Heart right ventricle (tissue), 16 donors: Measurements from ENCODE around the gene CRPPA. TPM values are rescaled to one million over a fixed set of nuclear protein-coding genes. Genes with fewer than 3 reads are reported as not detected.
"Not testable (repeated sequence)": the region's sequence is repeated elsewhere in the genome, so short reads cannot be mapped to it uniquely, and the experiment has no call there.

Experiments
- ATAC-seq, 8 donors: fragments of 200-7000 bp; cut with Tn5 transposase; one replicate each; pipeline ENCODE4 v1.9.1; 2020; ENCODE audit warnings: mild to moderate bottlenecking in 8 of 8, moderate library complexity in 8 of 8, moderate number of reproducible peaks in 1 of 8
- DNase-seq, 2 donors: peaks; one replicate each; pipeline ENCODE4 v3.0.0-alpha.2; 2020
- H3K27ac ChIP-seq, 10 donors: fragments of 200-600 bp; sonication (generic) in 2 of 10; one replicate each; pipeline versions ENCODE4 v1.5.0 to v1.8.0; 2020 to 2022; ENCODE audit warnings: mild to moderate bottlenecking in 3 of 10
- H3K27me3 ChIP-seq, 7 donors: fragments of 200-600 bp; one replicate each; pipeline ENCODE4 v1.8.0; 2021 to 2022; ENCODE audit warnings: mild to moderate bottlenecking in 2 of 7
- H3K36me3 ChIP-seq, 9 donors: fragments of 200-600 bp; sonication (generic) in 1 of 9; one replicate each; pipeline versions ENCODE4 v1.5.0 to v1.8.0; 2020 to 2022; ENCODE audit warnings: mild to moderate bottlenecking in 2 of 9
- H3K4me1 ChIP-seq, 9 donors: fragments of 200-600 bp; sonication (generic) in 1 of 9; one replicate each; pipeline versions ENCODE4 v1.5.0 to v1.8.0; 2020 to 2022; ENCODE audit warnings: mild to moderate bottlenecking in 4 of 9
- H3K4me3 ChIP-seq, 10 donors: fragments of 200-600 bp; sonication (generic) in 2 of 10; one replicate each; pipeline versions ENCODE4 v1.5.0 to v1.8.0; 2020 to 2022; ENCODE audit warnings: mild to moderate bottlenecking in 7 of 10, moderate library complexity in 2 of 10
- H3K9me3 ChIP-seq, 11 donors: fragments of 200-600 bp in 10 of 11; sonication (generic) in 2 of 11; one replicate each; pipeline versions ENCODE4 v1.5.0 to v1.8.0; 2013 to 2022; ENCODE audit warnings: mild to moderate bottlenecking in 2 of 11, control low read depth in 1 of 11, moderate library complexity in 1 of 11
- WGBS, 2 donors: extraction: QIAGEN DNeasy Blood & Tissue Kit; methylation state at CpG; one replicate each; pipeline ENCODE4 v1.1.7; 2013; ENCODE audit warnings: inconsistent platforms in 1 of 2; 5-methylcytosine and 5-hydroxymethylcytosine counted together
- intact Hi-C, 10 donors: fragments of 100-400 bp; cut with DNase I; formaldehyde crosslinking; loops; one replicate each; pipeline versions ENCODE4 v1.11.1 to v1.14.2; 2022
- polyA plus RNA-seq, 2 donors: library from polyadenylated mRNA; stranded (reverse); fragments of 200-250 nt; gene quantifications; one replicate each; pipeline ENCODE4 v1.2.3, GENCODE V29; 2013
- total RNA-seq, 10 donors: library from RNA; stranded (reverse); fragmentation: NEBNext Ultra II Directional in 3 of 10; extraction: Animal tissue kit (Norgen Biotek cat#: 25700) in 3 of 10; gene quantifications; one replicate each; pipeline versions ENCODE4 v1.2.1 to v1.2.4, GENCODE V29; 2021 to 2023
- TF ChIP-seq, protein P1 (sequence below), 9 donors: fragments of 200-600 bp; sonication (generic) in 2 of 9; IDR thresholded peaks; one replicate each; pipeline versions ENCODE4 v1.5.0 to v1.8.0; 2021 to 2022; ENCODE audit warnings: antibody characterized with exemption in 9 of 9, mild to moderate bottlenecking in 5 of 9, moderate library complexity in 1 of 9
- donor health status: Arrhythmogenic right ventricular cardiomyopathy.
- donor health status: ischemic (EF 13 %, LVEDD 7.1; RV severe dilation, severe dysfunction).
- donor health status: healthy with polysubstance abuse.
- donor health status: DM: no; HTN: yes; CAD: no.
- donor health status: DM: no; HTN: no; CAD: no.
- donor health status: ischemic (EF 25% LVEDD 6.9; RV normal size, moderate dysfunction).
- donor health status: ischemic (EF 25% LVEDD 5.7; RV mildly dilated, moderate dysfunction).
- donor health status: healthy.
- donor health status: DM: yes; HTN: yes; CAD: no.
- donor health status: Ischemic cardiomyopathy.
- donor health status: ischemic (EF 35%, LVEDD 5.7; RV mildly dilated, moderate dysfunction).
- donor health status: nonischemic (EF 11% LVEDD 7.7; RV severe dilation, severe dysfunction).
- donor health status: DM: yes; HTN: yes; CAD: no.
- donor health status: PGD.
- donor health status: ischemic (EF 29% LVEDD 5.4; RV normal size, mild dysfunction).
- donor health status: nonischemic (EF 23%, LVEDD 6.1; RV moderate dilation, normal function).

Gene CRPPA
- total and polyA plus RNA-seq, 12 donors = 0.51 to 8.7 (median 6.3) TPM

DNA sequence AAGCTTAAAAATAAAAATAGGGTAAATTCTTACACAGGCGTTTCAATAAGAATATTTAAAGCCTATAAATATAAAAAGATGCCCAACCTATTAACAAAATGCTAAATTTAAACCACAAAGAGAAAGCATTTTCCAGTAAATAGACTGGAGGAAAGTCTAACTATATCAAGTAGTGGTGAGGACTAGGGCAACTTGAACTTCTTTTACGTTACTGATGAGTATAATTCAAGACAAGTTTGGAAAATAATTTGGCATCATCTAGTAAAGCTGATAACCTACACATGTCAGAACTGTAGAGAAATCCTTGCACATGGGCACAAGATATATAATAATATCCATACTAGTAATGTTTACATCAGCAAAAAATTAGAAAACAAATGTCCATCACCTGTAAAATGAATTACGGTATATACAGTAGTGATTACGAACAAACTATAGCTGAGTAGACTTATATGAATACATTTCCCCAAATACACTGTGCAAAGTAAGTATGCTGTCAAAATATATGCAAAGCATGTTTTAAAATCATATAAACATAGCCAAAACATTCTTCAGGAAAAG lies 27.4 kb downstream of the CRPPA start:
- no peaks in the 10 kb centered on the region for H3K27me3 ChIP-seq
- no peaks in the 10 kb centered on the region for H3K4me1 ChIP-seq
- peaks cover 0 to 41% (median 0%) of the 10 kb centered on the region in 11 donors for H3K9me3 ChIP-seq
- TF ChIP-seq, protein P1, sequence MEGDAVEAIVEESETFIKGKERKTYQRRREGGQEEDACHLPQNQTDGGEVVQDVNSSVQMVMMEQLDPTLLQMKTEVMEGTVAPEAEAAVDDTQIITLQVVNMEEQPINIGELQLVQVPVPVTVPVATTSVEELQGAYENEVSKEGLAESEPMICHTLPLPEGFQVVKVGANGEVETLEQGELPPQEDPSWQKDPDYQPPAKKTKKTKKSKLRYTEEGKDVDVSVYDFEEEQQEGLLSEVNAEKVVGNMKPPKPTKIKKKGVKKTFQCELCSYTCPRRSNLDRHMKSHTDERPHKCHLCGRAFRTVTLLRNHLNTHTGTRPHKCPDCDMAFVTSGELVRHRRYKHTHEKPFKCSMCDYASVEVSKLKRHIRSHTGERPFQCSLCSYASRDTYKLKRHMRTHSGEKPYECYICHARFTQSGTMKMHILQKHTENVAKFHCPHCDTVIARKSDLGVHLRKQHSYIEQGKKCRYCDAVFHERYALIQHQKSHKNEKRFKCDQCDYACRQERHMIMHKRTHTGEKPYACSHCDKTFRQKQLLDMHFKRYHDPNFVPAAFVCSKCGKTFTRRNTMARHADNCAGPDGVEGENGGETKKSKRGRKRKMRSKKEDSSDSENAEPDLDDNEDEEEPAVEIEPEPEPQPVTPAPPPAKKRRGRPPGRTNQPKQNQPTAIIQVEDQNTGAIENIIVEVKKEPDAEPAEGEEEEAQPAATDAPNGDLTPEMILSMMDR (IDR thresholded peaks at IDR 0.05) = no peak
- no peak overlapping the region for H3K4me3 ChIP-seq
- no peak overlapping the region for H3K27ac ChIP-seq
- intact Hi-C loops = no loop called here
- no peak for DNase-seq
- WGBS, 2 donors = 97 to 98% methylated on average over 4 of the region's 4 CpGs
- peaks cover 0 to 14% (median 0%) of the 10 kb centered on the region in 9 donors for H3K36me3 ChIP-seq
- no peak for ATAC-seq

- Histone ChIP-seq H3K4me1 (no peaks in the 10 kb centered on the region), H3K36me3 (peaks cover 0 to 14% (median 0%) of the 10 kb centered on the region in 9 donors), H3K27me3 (no peaks in the 10 kb centered on the region), H3K9me3 (peaks cover 0 to 41% (median 3%) of the 10 kb centered on the region in 11 donors), H3K4me3 (no peak overlapping the region), H3K27ac (no peak overlapping the region)
- WGBS, 2 donors = 97 to 99% methylated on average over 2 of the region's 2 CpGs
- intact Hi-C loops = no loop called here
- no peak for ATAC-seq
- no peak for DNase-seq
- TF ChIP-seq, protein P1 (IDR thresholded peaks at IDR 0.05) = no peak
Measured at GRCh38 chr7:16392990-16393523, 28.3 kb downstream of the CRPPA start.

- H3K27me3 ChIP-seq, H3K36me3 ChIP-seq, H3K4me3 ChIP-seq, ATAC-seq, H3K27ac ChIP-seq, DNase-seq, intact Hi-C loops, H3K4me1 ChIP-seq: not testable (repeated sequence)
- H3K9me3 ChIP-seq = peaks cover 0 to 33% (median 6%) of the 10 kb centered on the region in 11 donors
- WGBS, 2 donors = 96 to 98% methylated on average over 18 of the region's 18 CpGs
Measured at GRCh38 chr7:16383786-16384185, 37.6 kb downstream of the CRPPA start.

GRCh38 chr7:16383103-16383502 lies 38.2 kb downstream of the CRPPA start:
- intact Hi-C loops, H3K36me3 ChIP-seq, H3K4me3 ChIP-seq, H3K27ac ChIP-seq, H3K4me1 ChIP-seq, H3K27me3 ChIP-seq, DNase-seq, ATAC-seq: not testable (repeated sequence)
- WGBS, 2 donors = 95 to 99% methylated on average over 5 to 7 of the region's 7 CpGs
- H3K9me3 ChIP-seq = peaks cover 0 to 31% (median 3%) of the 10 kb centered on the region in 11 donors

Other genes starting within 250 kb of the CRPPA start
- 1 to 10 TPM in 1 of 10 donors, under 1 TPM in 4, not detected in 5; 0.15 to 2.1 (median 0.17) TPM for gene SOSTDC1, start 44.2 kb upstream of the CRPPA start, total RNA-seq
- gene SOSTDC1, start 44.2 kb upstream of the CRPPA start, polyA plus RNA-seq = under 1 TPM; 0.22 to 0.37 TPM
- not detected for gene LRRC72, start 105.3 kb upstream of the CRPPA start, total RNA-seq
- gene LRRC72, start 105.3 kb upstream of the CRPPA start, polyA plus RNA-seq = not detected
- gene ANKMY2, start 224.2 kb upstream of the CRPPA start, total RNA-seq = 10 to 100 TPM; 21.1 to 46.7 (median 35.8) TPM
- 10 to 100 TPM; 10.7 to 13.3 TPM for gene ANKMY2, start 224.2 kb upstream of the CRPPA start, polyA plus RNA-seq
- gene BZW2, start 224.6 kb upstream of the CRPPA start, total RNA-seq = 100 to 1,000 TPM; 231 to 470 (median 351) TPM
- gene BZW2, start 224.6 kb upstream of the CRPPA start, polyA plus RNA-seq = 100 to 1,000 TPM; 147 to 177 TPM